ENCODE data around the gene CIZ1. TPM values are rescaled to one million over a fixed set of nuclear protein-coding genes. Genes with fewer than 3 reads are reported as not detected.

Gene CIZ1
- total and polyA plus RNA-seq, 10 of the 15 experiments (the other 5 are each of a cell fraction or from before 2014, with no cell fraction given), result 1.8 to 91.6 (median 35.4) TPM

GRCh38 chr9:128191406-128192046 lies at the start of gene CIZ1 (continued):
- TF ChIP-seq MTA2 (IDR thresholded peaks at IDR 0.05; ENCODE audit: low read depth), result no peak
- no peak for TF ChIP-seq NFYA (IDR thresholded peaks at IDR 0.05; ENCODE audit: borderline replicate concordance, low read depth, low read length)
- TF ChIP-seq, protein P1, sequence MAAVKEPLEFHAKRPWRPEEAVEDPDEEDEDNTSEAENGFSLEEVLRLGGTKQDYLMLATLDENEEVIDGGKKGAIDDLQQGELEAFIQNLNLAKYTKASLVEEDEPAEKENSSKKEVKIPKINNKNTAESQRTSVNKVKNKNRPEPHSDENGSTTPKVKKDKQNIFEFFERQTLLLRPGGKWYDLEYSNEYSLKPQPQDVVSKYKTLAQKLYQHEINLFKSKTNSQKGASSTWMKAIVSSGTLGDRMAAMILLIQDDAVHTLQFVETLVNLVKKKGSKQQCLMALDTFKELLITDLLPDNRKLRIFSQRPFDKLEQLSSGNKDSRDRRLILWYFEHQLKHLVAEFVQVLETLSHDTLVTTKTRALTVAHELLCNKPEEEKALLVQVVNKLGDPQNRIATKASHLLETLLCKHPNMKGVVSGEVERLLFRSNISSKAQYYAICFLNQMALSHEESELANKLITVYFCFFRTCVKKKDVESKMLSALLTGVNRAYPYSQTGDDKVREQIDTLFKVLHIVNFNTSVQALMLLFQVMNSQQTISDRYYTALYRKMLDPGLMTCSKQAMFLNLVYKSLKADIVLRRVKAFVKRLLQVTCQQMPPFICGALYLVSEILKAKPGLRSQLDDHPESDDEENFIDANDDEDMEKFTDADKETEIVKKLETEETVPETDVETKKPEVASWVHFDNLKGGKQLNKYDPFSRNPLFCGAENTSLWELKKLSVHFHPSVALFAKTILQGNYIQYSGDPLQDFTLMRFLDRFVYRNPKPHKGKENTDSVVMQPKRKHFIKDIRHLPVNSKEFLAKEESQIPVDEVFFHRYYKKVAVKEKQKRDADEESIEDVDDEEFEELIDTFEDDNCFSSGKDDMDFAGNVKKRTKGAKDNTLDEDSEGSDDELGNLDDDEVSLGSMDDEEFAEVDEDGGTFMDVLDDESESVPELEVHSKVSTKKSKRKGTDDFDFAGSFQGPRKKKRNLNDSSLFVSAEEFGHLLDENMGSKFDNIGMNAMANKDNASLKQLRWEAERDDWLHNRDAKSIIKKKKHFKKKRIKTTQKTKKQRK (IDR thresholded peaks at IDR 0.05; ENCODE audit: low read depth, low read length), result no peak
- TF ChIP-seq NR2C1 (IDR thresholded peaks at IDR 0.05), result peak; percentile 54
- no peak for TF ChIP-seq POLR2AphosphoS2 (IDR thresholded peaks at IDR 0.05; ENCODE audit: low read depth, low read length)
- TF ChIP-seq, protein P2, sequence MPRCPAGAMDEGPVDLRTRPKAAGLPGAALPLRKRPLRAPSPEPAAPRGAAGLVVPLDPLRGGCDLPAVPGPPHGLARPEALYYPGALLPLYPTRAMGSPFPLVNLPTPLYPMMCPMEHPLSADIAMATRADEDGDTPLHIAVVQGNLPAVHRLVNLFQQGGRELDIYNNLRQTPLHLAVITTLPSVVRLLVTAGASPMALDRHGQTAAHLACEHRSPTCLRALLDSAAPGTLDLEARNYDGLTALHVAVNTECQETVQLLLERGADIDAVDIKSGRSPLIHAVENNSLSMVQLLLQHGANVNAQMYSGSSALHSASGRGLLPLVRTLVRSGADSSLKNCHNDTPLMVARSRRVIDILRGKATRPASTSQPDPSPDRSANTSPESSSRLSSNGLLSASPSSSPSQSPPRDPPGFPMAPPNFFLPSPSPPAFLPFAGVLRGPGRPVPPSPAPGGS (IDR thresholded peaks at IDR 0.05; ENCODE audit: borderline replicate concordance, insufficient read depth, low read depth, low read length, poor library complexity, severe bottlenecking), result peak; percentile 73
- TF ChIP-seq FOXK2 (IDR thresholded peaks at IDR 0.05), result peak; percentile 91
- TF ChIP-seq BACH1 (IDR thresholded peaks at IDR 0.05; ENCODE audit: borderline replicate concordance), result peak; percentile 91
- peak; percentile 70 for TF ChIP-seq EED (IDR thresholded peaks at IDR 0.05; ENCODE audit: low read depth)
- no peak for TF ChIP-seq HSF1 (IDR thresholded peaks at IDR 0.05; ENCODE audit: low read depth, low read length)
- peak; percentile 69; the same call in 1 of the 2 replicates for TF ChIP-seq JUND (IDR thresholded peaks at IDR 0.05; ENCODE audit: low read depth, low read length)
- no peak; the same call in 1 of the 2 replicates for TF ChIP-seq CBX5 (IDR thresholded peaks at IDR 0.05; ENCODE audit: low read depth)
- TF ChIP-seq SREBF1 (IDR thresholded peaks at IDR 0.05; ENCODE audit: low read length), result no peak
- peak; percentile 73 for TF ChIP-seq POLR2AphosphoS5 (IDR thresholded peaks at IDR 0.05; ENCODE audit: low read length)
- TF ChIP-seq, protein P3, sequence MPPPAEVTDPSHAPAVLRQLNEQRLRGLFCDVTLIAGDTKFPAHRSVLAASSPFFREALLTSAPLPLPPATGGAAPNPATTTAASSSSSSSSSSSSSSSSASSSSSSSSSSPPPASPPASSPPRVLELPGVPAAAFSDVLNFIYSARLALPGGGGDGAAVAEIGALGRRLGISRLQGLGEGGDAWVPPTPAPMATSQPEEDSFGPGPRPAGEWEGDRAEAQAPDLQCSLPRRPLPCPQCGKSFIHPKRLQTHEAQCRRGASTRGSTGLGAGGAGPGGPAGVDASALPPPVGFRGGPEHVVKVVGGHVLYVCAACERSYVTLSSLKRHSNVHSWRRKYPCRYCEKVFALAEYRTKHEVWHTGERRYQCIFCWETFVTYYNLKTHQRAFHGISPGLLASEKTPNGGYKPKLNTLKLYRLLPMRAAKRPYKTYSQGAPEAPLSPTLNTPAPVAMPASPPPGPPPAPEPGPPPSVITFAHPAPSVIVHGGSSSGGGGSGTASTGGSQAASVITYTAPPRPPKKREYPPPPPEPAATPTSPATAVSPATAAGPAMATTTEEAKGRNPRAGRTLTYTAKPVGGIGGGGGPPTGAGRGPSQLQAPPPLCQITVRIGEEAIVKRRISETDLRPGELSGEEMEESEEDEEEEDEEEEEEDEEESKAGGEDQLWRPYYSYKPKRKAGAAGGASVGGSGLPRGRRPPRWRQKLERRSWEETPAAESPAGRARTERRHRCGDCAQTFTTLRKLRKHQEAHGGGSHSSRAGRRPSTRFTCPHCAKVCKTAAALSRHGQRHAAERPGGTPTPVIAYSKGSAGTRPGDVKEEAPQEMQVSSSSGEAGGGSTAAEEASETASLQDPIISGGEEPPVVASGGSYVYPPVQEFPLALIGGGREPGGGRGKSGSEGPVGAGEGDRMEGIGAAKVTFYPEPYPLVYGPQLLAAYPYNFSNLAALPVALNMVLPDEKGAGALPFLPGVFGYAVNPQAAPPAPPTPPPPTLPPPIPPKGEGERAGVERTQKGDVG (CRISPR knock-in tag; IDR thresholded peaks at IDR 0.05), result no peak
- no peak for TF ChIP-seq SP1 (IDR thresholded peaks at IDR 0.05; ENCODE audit: low read depth, low read length)
- TF ChIP-seq ZZZ3 (IDR thresholded peaks at IDR 0.05; ENCODE audit: control insufficient read depth, insufficient read length, low read depth), result no peak
- TF ChIP-seq MXI1 (IDR thresholded peaks at IDR 0.05; ENCODE audit: low read depth, low read length), result peak; percentile 66; the same call in 1 of the 2 replicates
